ENCODE results near the gene LMO3. TPM values are rescaled to one million over a fixed set of nuclear protein-coding genes. Genes with fewer than 3 reads are reported as not detected.

LMO3 gene
- total RNA-seq, 1 experiment from 2014 or later = 0.34 TPM

DNA sequence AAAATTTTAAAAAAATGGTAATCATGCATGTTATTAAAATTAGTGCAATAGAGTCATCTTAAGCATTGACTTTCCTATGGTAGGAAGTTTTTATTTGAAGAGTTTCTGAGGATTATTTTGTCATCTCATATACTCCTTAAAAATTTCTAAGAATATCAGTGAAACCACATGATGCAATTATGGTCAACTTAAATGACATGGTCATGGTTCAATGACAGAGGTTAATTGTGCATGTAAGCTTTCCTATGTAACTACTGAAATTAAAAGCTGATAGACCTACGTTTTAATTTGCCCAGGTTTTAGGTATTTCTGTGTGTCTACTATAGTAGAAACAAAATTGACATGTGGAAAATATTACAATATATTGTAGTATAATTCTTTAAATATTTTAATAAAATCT lies 21.0 kb upstream of the LMO3 start:
- no peaks in the 10 kb centered on the region for H3K36me3 ChIP-seq (ENCODE audit: control insufficient read depth in 1 of 2, insufficient read depth in 2 of 2, low read length in 2 of 2)
- no TSS peak for BruUV-seq (replicated peaks)
- no peak overlapping the region for H3K4me3 ChIP-seq (replicated peaks in 1 of 2; ENCODE audit: low read depth in 1 of 2, low read length in 2 of 2)
- no peaks in the 10 kb centered on the region; the same call in 1 of the 2 replicates for H4K20me1 ChIP-seq (ENCODE audit: insufficient read depth)
- H3K4me1 ChIP-seq (ENCODE audit: control insufficient read depth in 1 of 2, insufficient read depth in 2 of 2, low read length in 2 of 2) = no peaks in the 10 kb centered on the region
- ATAC-seq = no peak
- intact Hi-C loops (cut with micrococcal nuclease) = no loop called here
- H3K4me2 ChIP-seq (ENCODE audit: low read length) = no peak overlapping the region
- no peak overlapping the region for H3K27ac ChIP-seq (ENCODE audit: low read depth, low read length)
- ChIA-PET RAD21 (ENCODE audit: low non-redundant PET in 1 of 2, low total read pairs in 2 of 2, uncharacterized antibody in 2 of 2, unreplicated experiment in 2 of 2) (no interaction called here), CTCF (no interaction called here), POLR2A (no interaction called here)
- no peaks in the 10 kb centered on the region for H3K27me3 ChIP-seq (ENCODE audit: insufficient read depth, low read length)
- no peak overlapping the region for H2AFZ ChIP-seq (ENCODE audit: low read depth, low read length, poor library complexity, severe bottlenecking)
- H3K79me2 ChIP-seq (ENCODE audit: insufficient read depth, low read length) = no peaks in the 10 kb centered on the region
- TF ChIP-seq, protein P1, sequence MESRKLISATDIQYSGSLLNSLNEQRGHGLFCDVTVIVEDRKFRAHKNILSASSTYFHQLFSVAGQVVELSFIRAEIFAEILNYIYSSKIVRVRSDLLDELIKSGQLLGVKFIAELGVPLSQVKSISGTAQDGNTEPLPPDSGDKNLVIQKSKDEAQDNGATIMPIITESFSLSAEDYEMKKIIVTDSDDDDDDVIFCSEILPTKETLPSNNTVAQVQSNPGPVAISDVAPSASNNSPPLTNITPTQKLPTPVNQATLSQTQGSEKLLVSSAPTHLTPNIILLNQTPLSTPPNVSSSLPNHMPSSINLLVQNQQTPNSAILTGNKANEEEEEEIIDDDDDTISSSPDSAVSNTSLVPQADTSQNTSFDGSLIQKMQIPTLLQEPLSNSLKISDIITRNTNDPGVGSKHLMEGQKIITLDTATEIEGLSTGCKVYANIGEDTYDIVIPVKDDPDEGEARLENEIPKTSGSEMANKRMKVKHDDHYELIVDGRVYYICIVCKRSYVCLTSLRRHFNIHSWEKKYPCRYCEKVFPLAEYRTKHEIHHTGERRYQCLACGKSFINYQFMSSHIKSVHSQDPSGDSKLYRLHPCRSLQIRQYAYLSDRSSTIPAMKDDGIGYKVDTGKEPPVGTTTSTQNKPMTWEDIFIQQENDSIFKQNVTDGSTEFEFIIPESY (IDR thresholded peaks at IDR 0.05; ENCODE audit: extremely low read depth, insufficient replicate concordance, low read length) = no peak
- no peak for TF ChIP-seq JUND (IDR thresholded peaks at IDR 0.05)
- TF ChIP-seq, protein P2, sequence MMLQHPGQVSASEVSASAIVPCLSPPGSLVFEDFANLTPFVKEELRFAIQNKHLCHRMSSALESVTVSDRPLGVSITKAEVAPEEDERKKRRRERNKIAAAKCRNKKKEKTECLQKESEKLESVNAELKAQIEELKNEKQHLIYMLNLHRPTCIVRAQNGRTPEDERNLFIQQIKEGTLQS (IDR thresholded peaks at IDR 0.05) = no peak
- TF ChIP-seq, protein P3, sequence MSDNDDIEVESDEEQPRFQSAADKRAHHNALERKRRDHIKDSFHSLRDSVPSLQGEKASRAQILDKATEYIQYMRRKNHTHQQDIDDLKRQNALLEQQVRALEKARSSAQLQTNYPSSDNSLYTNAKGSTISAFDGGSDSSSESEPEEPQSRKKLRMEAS (IDR thresholded peaks at IDR 0.05) = no peak
- no peak for TF ChIP-seq SP1 (IDR thresholded peaks at IDR 0.05; ENCODE audit: low read depth)
- TF ChIP-seq RAD21 (IDR thresholded peaks at IDR 0.05; ENCODE audit: low read depth) = no peak
- no peak for TF ChIP-seq ELF1 (IDR thresholded peaks at IDR 0.05; ENCODE audit: borderline replicate concordance, low read depth)
- TF ChIP-seq ZFX (IDR thresholded peaks at IDR 0.05) = no peak
- TF ChIP-seq CEBPB (IDR thresholded peaks at IDR 0.05; ENCODE audit: low read depth) = no peak
- TF ChIP-seq CBX3 (IDR thresholded peaks at IDR 0.05; ENCODE audit: low read depth) = no peak
- TF ChIP-seq POLR2A (IDR thresholded peaks at IDR 0.05; ENCODE audit: borderline replicate concordance, extremely low read depth, insufficient read depth, insufficient read length) = no peak
- no peaks in the 10 kb centered on the region for H3K9me2 ChIP-seq (ENCODE audit: insufficient read depth)
- no peak overlapping the region for H3K9ac ChIP-seq (ENCODE audit: low read length)
- DNase-seq (ENCODE audit: low read depth, low spot score) = no peak
- H3K9me3 ChIP-seq (ENCODE audit: control insufficient read depth in 1 of 2, insufficient read depth in 1 of 2, low read depth in 1 of 2, low read length in 2 of 2) = no peaks in the 10 kb centered on the region
